HCT116 (cell line): ENCODE data around the gene SPATA22.
"Not testable (repeated sequence)": the region's sequence is repeated elsewhere in the genome, so short reads cannot be mapped to it uniquely, and the experiment has no call there.

Source experiments
- CEBPB ChIP-seq: IDR thresholded peaks from 2 replicates; pipeline ENCODE4 v1.6.1; 2012; ENCODE audit warnings: low read depth
- CTCF ChIP-seq, 3 experiments: fragments of 200-600 bp in 1 of 3; sonication (generic) in 1 of 3; IDR thresholded peaks in 2 of 3; conservative IDR thresholded peaks in 1 of 3; 2 replicates each; pipeline ENCODE4 v1.5.1; 2012 to 2017; ENCODE audit warnings: low read depth in 2 of 3, low read length in 2 of 3, antibody characterized with exemption in 1 of 3, borderline replicate concordance in 1 of 3, control low read depth in 1 of 3, mild to moderate bottlenecking in 1 of 3, mixed read lengths in 1 of 3, mixed run types in 1 of 3, moderate library complexity in 1 of 3; ENCODE audit not compliant: insufficient read depth in 1 of 3
- ELF1 ChIP-seq: IDR thresholded peaks from 2 replicates; pipeline ENCODE4 v1.6.1; 2012; ENCODE audit warnings: low read depth, borderline replicate concordance
- EZH2 ChIP-seq: fragments of 200-600 bp; sonication (generic); IDR thresholded peaks from 2 replicates; pipeline ENCODE4 v1.6.1; 2017; ENCODE audit warnings: antibody characterized with exemption, mixed run types
- EZH2phosphoT487 ChIP-seq: fragments of 200-600 bp; IDR thresholded peaks from 2 replicates; pipeline ENCODE4 v1.6.1; 2018; ENCODE audit warnings: antibody characterized with exemption, borderline replicate concordance
- POLR2A ChIP-seq: IDR thresholded peaks from 2 replicates; pipeline ENCODE4 v1.7.0; 2011; ENCODE audit warnings: borderline replicate concordance; ENCODE audit not compliant: insufficient read depth, insufficient read length; ENCODE audit errors: extremely low read depth
- POLR2AphosphoS5 ChIP-seq: IDR thresholded peaks from 2 replicates; pipeline ENCODE4 v1.6.1; 2011; ENCODE audit warnings: mild to moderate bottlenecking, low read depth, low read length, moderate library complexity
- RAD21 ChIP-seq: IDR thresholded peaks from 2 replicates; pipeline ENCODE4 v1.6.1; 2012; ENCODE audit warnings: low read depth, mild to moderate bottlenecking
- REST ChIP-seq: IDR thresholded peaks from 2 replicates; pipeline ENCODE4 v1.6.1; 2012; ENCODE audit warnings: low read depth
- SIN3A ChIP-seq: IDR thresholded peaks from 2 replicates; pipeline ENCODE4 v1.6.1; 2012; ENCODE audit warnings: low read depth
- SP1 ChIP-seq: IDR thresholded peaks from 2 replicates; pipeline ENCODE4 v1.6.1; 2012; ENCODE audit warnings: low read depth
- YY1 ChIP-seq: IDR thresholded peaks from 2 replicates; pipeline ENCODE4 v1.6.1; 2011; ENCODE audit warnings: low read length, low read depth, moderate library complexity, mild to moderate bottlenecking; ENCODE audit not compliant: insufficient replicate concordance; ENCODE audit errors: extremely low read depth
- ZNF274 ChIP-seq: fragments of 200-500 bp; sonication (Bioruptor generic); IDR thresholded peaks from 2 replicates; pipeline ENCODE4 v1.6.1; 2014; ENCODE audit warnings: mild to moderate bottlenecking, low read depth, low read length, inconsistent platforms
- TF ChIP-seq, protein P1 (sequence below): IDR thresholded peaks from 2 replicates; pipeline ENCODE4 v1.6.1; 2011; ENCODE audit warnings: mild to moderate bottlenecking, low read length, moderate library complexity; ENCODE audit not compliant: insufficient replicate concordance; ENCODE audit errors: extremely low read depth

DNA sequence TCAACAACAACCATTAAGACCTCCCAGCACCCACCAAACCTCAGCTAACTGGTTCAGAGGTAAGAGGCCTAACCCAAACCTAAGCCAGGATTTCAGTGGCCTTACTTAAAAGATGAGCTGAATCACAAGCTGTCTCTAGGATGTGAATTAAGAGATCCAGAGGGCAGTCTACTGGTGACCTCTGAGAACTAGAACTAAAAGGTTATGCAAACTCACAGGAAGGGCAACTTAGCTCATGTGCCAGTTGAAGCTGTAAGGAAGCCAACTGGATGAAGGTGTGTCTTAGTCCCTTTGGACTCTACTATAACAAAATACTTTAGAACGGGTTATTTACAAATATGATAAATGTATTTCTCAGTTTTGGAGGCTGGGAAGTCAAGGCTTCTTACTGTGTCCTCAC is 5.3 kb downstream of the SPATA22 start:
- not testable (repeated sequence) for TF ChIP-seq SIN3A; CTCF (IDR thresholded peaks at IDR 0.05 in 2 of 3, conservative IDR thresholded peaks at IDR 0.05 in 1 of 3; ENCODE audit: borderline replicate concordance in 1 of 3, insufficient read depth in 1 of 3, low read depth in 2 of 3, low read length in 2 of 3); SP1; REST; CEBPB; POLR2AphosphoS5; POLR2A; EZH2phosphoT487; ZNF274; EZH2; RAD21; ELF1; YY1
- TF ChIP-seq, protein P1, sequence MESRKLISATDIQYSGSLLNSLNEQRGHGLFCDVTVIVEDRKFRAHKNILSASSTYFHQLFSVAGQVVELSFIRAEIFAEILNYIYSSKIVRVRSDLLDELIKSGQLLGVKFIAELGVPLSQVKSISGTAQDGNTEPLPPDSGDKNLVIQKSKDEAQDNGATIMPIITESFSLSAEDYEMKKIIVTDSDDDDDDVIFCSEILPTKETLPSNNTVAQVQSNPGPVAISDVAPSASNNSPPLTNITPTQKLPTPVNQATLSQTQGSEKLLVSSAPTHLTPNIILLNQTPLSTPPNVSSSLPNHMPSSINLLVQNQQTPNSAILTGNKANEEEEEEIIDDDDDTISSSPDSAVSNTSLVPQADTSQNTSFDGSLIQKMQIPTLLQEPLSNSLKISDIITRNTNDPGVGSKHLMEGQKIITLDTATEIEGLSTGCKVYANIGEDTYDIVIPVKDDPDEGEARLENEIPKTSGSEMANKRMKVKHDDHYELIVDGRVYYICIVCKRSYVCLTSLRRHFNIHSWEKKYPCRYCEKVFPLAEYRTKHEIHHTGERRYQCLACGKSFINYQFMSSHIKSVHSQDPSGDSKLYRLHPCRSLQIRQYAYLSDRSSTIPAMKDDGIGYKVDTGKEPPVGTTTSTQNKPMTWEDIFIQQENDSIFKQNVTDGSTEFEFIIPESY: not testable (repeated sequence)
